Activated T-cell treated with anti-CD3 and anti-CD28 coated beads for 48 hours (primary cell): Measurements from ENCODE around the gene PLOD3.
"Not testable (repeated sequence)": the region's sequence is repeated elsewhere in the genome, so short reads cannot be mapped to it uniquely, and the experiment has no call there.

Experiments
- DNase-seq: peaks from one replicate; pipeline ENCODE4 v3.0.0-alpha.2; 2020; ENCODE audit warnings: low read depth

The PLOD3 gene, protein sequence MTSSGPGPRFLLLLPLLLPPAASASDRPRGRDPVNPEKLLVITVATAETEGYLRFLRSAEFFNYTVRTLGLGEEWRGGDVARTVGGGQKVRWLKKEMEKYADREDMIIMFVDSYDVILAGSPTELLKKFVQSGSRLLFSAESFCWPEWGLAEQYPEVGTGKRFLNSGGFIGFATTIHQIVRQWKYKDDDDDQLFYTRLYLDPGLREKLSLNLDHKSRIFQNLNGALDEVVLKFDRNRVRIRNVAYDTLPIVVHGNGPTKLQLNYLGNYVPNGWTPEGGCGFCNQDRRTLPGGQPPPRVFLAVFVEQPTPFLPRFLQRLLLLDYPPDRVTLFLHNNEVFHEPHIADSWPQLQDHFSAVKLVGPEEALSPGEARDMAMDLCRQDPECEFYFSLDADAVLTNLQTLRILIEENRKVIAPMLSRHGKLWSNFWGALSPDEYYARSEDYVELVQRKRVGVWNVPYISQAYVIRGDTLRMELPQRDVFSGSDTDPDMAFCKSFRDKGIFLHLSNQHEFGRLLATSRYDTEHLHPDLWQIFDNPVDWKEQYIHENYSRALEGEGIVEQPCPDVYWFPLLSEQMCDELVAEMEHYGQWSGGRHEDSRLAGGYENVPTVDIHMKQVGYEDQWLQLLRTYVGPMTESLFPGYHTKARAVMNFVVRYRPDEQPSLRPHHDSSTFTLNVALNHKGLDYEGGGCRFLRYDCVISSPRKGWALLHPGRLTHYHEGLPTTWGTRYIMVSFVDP

DNA sequence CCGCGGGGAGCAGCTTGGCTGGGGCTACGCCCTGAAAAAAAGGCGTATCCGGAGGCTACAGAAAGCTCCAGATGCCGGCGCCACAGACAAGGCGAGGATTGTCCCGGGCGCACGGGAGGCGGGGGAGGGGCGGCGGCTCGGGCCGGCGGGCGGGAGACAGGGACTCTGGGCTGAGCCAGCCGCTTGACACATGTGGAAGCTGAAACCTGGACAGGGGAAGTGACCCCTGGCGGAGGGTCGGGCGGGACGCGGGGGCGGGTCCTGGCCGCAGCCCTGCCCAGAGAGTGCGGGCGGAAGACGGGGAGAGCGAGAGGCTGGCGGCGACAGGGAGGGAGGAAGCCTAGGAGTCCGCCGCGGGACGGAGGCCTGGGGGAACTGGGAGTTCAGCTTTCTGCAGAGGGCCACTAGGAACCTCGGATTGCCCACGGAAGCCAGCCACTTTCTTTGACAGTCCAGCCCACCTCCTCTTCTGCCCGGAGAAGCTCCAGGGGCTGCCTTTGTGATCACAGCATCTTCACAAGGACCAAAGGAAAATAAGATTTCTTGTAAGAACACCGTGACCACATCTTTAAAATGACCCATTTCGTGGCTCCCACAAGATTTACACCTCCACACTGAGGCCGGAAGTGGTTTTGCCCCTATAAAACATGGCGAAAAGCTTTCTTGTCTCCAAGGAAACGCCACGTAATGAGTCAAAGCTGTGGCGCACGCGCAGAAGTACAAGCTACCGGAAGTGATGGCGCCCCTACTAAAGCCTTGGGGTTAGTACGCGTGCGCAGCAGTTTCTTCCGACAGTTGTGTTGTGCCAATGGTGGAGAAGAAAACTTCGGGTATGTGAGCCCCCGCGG lies at the start of gene PLOD3, which contains the start of gene ZNHIT1:
PLOD3 (minus strand) TSS at position 194 of the 848 bp plus-strand sequence. CDS start 307 bp downstream, outside the sequence.
ZNHIT1 (plus strand) TSS at position 778 of the 848 bp plus-strand sequence; CDS start at position 809, 31 bp downstream.
- DNase-seq = peak; percentile 88

DNA sequence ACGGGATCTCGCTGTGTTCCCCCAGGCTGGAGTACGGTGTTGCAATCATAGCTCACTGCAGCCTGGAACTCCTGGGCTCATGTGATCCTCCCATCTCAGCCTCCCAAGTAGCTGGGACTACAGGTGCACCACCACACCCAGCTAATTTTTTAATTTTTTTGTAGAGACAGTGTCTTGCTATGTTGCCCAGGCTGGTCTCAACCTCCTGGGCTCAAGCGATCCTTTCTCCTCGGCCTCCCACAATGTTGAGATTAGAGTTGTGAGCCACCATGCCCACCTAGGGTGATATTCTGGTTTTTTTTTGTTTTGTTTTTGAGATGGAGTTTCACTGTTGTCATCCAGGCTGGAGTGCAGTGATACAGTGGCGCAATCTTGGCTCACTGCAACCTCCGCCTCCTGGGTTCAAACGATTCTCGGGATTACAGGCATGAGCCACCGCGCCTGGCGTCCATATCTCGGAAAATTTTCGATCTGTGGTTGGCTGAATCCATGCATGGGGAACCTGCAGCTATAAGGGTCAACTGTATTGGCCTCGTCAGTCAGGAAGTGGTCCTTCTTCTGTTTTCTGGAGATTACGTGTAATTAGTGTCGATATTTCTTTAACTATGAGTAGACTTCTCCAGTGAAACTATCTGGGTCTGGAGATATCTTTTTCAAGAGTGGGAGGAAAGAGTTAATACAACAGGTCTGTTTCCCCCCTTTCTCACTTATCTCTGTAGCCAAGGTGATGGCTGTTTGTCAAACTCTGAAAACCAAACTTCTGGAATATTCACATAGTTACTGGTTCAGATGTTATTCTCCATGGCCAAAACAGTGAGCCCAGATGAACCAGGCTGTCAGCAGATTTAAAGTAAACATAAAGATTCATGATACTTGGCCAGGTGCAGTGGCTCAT lies 48.5 kb upstream of the PLOD3 start:
- DNase-seq = no peak

DNA sequence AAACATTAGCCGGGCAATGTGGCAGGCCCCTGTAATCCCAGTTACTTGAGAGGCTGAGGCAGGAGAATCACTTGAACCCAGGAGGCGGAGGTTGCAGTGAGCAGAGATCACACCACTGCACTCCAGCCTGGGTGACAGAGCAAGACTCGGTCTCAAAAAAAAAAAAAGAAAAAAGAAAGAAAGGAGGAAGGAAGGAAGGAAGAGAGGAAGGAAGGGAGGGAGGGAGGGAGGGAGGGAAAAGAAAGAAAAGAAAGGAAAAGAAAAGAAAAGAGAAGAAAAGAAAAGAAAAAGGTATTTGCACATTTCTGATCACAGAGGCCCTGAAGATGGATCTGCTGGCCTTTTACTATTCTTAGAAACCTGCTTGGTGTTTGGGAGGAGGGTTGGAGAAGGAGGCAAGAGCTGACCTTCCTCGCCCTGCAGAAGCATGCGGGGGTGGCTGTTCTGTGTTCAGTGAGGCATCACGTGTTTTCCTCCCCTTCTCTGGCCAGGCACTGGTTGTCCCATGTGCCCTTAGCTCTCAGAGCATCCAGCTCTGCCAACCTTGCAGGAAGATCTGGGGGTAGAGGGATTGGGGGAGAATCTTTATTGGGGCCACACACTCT lies 46.8 kb upstream of the PLOD3 start:
- DNase-seq = not testable (repeated sequence)

- DNase-seq = no peak
Measured at GRCh38 chr7:101258243-101258731, 40.9 kb upstream of the PLOD3 start.

- DNase-seq = no peak
Measured at GRCh38 chr7:101255796-101256195, 38.4 kb upstream of the PLOD3 start.

DNA sequence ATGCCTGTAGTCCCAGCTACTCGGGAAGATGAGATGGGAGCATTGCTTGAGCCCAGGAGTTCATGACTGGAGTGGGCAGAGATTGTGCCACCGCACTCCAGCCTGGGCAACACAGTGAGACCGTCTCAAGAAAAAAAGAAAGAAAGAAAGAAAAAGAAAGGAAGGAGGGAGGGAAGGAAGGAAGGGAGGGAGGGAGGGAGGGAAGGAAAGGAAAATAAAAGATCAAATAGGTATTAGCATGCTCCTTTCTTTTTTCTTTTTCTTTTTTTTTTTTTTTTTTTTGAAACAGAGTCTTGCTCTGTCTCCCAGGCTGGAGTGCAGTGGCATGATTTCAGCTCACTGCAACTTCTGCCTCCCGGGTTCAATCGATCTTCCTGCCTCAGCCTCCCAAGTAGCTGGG lies 35.8 kb upstream of the PLOD3 start:
- not testable (repeated sequence) for DNase-seq

DNA sequence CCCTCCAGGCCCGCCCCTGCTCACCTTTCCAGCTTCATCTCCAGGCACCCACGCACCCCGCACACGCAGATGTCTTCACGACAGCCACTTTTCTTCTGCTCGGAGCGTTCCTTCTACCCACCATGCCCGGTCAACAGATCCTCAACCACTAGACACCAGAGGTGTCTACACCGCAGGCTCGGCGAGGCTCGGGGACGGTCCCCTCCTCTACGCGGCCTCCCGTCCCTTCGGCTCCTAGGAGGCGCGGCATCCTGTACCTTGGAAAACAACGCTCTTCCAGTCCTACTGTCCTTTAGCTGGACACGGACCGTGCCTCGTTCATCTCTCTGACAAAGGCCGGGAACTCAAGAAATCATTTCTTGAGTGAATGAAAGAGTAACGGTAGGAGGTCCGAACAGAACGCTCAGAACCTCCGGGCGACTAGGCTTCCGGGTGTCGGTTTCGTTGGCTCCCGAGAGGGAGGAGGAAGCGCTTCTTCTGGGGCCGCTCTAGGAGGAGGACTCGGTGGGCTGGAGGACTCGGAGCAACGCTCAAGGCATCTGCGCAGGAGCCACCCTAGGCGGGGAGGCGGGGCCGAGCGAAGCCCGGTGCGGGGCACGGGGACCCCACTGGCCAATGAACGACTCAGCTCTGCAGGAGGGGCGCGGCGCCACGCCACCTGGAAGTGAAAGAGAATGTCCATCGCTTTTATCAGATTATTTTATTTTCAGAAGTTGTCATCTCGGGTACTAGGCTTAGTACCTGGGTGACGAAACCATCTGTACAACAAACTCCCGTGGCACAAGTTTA lies 34.7 kb upstream of the PLOD3 start:
- peak; percentile 98 for DNase-seq

- DNase-seq = no peak
Measured at GRCh38 chr7:101250324-101250723, 32.9 kb upstream of the PLOD3 start.

GRCh38 chr7:101248276-101248675 lies 30.9 kb upstream of the PLOD3 start:
- no peak for DNase-seq

DNA sequence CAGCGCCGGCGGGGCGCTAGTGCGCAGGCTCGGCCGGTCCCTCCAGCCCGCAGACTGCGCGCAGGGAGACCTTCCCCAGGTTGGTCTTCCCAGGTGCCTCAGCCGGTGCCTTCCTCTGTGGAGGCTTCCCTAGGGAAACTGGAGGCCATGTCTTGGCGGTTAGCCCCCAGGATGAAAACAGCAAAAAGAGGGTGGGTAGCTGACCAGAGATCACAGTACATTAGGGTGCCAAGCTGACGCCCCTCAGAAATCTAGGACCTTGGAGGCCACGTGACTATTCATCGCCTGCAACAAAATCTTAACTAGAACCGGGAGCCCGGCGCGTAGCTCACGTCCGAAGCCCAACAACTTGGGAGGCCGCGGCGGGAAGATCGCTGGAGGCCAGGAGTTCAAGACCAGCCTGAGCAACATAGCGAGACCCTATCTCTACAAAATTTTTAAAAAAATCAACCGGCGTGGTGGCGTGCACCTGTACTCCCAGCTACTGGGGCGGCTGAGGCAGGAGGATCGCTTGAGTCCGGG lies 27.8 kb upstream of the PLOD3 start:
- no peak for DNase-seq

DNA sequence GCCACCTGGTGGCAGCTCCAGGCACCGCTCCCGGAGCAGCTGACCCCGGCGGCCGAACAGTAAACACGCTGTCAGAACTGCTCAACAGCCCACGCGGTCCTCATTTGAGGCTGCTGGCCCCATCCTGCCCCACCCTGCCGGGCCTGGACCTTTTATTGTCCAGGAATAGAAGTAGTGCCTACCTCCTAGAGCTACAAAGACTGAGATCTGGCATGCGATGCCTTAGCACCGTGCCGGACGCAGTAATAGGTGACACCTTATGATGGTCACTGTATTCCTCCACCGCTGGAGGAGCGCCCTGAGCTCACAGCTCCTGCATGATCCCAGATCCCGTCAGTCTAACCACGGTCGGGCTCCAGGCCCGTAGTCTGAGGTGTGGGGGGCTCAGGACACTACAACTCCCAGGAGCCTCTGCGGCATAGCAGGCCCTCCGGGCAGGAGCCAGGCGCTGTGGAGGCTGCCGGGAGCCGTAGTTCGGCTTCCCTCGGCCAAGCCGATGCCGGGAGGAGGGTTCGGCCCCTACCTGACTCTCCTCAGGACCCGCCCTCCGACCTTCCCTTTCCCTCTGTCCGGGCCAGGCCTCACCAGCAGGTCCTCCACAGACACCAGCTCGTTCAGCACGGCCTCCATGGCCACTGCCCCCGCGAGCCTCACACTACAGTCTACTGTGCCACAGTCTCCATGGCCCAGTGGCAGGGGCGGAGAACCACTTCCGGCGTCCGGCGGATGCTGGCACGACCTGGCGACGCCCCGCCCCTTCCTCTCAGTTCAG lies 27.2 kb upstream of the PLOD3 start, which contains the start of gene FIS1:
FIS1 (minus strand) TSS at position 707 of the 772 bp plus-strand sequence; CDS start at position 630, 77 bp downstream.
- peak; percentile 92 for DNase-seq

- DNase-seq = no peak
Measured at GRCh38 chr7:101243646-101244374, 26.4 kb upstream of the PLOD3 start.

- DNase-seq = no peak
Measured at GRCh38 chr7:101241443-101242349, 24.3 kb upstream of the PLOD3 start.

- DNase-seq = no peak
Measured at GRCh38 chr7:101241015-101241363, 23.6 kb upstream of the PLOD3 start.

DNA sequence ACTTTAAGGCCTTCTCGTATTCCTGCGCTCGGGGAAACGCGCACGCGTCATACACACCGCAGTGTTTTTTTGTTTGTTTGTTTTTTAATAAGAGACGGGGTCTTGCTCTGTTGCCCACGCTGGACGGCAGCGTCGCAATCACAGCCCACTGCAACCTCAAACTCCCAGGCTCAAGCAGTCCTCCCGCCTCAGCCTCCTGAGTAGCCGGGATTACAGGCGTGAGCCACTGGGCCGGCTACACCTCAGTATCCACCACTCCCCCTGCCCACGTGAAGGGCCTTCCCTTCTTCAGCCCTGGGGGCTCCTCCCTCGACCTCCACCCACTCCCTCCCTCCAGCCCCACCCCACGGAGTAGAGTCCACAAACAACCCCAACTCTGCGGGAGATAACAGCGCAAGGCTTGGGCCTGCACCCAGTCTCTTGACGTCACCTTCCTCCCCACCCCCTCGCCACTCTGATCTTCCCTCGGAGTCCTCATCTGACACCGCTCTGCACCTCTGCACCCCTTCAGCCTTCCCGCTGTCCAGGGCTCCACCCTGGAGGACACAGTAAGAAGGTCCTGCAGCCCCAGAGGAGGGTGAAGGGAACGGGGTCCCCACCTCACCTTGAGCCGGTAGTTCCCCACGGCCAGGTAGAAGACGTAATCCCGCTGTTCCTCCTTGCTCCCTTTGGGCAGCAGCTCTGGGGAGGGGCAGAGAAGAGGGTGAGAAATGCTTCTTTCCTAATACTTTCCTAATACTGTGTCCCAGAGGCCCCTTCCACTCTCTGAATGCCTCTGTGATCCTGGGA lies 23.0 kb upstream of the PLOD3 start:
- no peak for DNase-seq

DNA sequence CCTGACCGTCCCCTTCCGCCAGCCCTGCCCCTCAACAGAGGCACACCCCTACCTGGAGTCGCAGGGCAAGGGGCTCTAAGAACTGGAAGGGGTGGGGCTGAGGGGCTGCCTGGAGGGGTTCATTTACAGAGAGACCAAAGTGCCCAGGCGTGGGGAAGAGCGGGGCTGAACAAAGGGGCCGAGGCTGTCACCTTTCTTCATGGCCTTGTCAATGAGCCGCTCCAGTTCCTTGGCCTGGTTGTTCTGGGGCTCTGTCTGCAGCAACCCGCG lies 22.5 kb upstream of the PLOD3 start:
- no peak for DNase-seq
